NT2/D1 (cell line): ENCODE results near the gene SLC6A11.

ENCODE experiments used
- DNase-seq: peaks from one replicate; pipeline ENCODE4 v3.0.0-alpha.2; 2011; ENCODE audit warnings: low read depth, low spot score
- H3K27me3 ChIP-seq: 2 replicates; pipeline ENCODE4 v1.6.0; 2011; ENCODE audit warnings: mild to moderate bottlenecking; ENCODE audit not compliant: insufficient read length, insufficient read depth
- H3K36me3 ChIP-seq: 2 replicates; pipeline ENCODE4 v1.6.1; 2011; ENCODE audit warnings: mild to moderate bottlenecking, low read length, mixed read lengths; ENCODE audit not compliant: insufficient read depth, insufficient read length
- H3K4me1 ChIP-seq: 2 replicates; pipeline ENCODE4 v1.5.1; 2011; ENCODE audit not compliant: insufficient read depth, insufficient read length
- H3K4me3 ChIP-seq: 2 replicates; pipeline ENCODE4 v1.5.1; 2011; ENCODE audit warnings: low read depth; ENCODE audit not compliant: insufficient read length
- H3K9ac ChIP-seq: 2 replicates; pipeline ENCODE4 v1.6.0; 2011; ENCODE audit warnings: low read depth; ENCODE audit not compliant: insufficient read length
- H3K9me3 ChIP-seq: 2 replicates; pipeline ENCODE4 v1.5.1; 2011; ENCODE audit warnings: mild to moderate bottlenecking, low read length; ENCODE audit not compliant: insufficient read depth
- SUZ12 ChIP-seq: IDR thresholded peaks from 2 replicates; pipeline ENCODE4 v1.6.1; 2011; ENCODE audit not compliant: insufficient read length, insufficient read depth; ENCODE audit errors: extremely low read depth
- YY1 ChIP-seq: IDR thresholded peaks from 2 replicates; pipeline ENCODE4 v1.6.1; 2011; ENCODE audit not compliant: insufficient read length, insufficient read depth
- ZNF274 ChIP-seq: IDR thresholded peaks from 2 replicates; pipeline ENCODE4 v1.6.1; 2011; ENCODE audit warnings: mild to moderate bottlenecking, low read depth, low read length

The SLC6A11 gene

DNA sequence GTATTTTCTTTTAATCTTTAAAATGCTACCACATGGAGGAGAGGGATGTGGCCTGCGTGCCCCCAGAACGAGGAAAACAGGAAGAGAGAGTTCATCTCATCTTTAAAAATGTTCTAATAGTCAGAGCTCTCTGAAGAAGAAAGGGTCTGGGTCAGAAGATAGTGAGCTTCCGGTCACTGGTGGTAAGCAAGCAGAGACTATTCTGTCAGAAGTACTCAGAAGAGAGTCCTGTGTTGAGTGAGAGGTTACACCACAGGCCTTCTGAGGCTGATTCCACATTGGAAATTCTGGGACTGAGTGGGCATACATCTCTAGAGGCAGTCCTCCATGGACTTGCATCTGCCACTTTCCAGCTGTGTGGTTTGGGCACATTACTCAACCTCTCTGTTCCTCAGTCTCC, 94.3 kb downstream of the SLC6A11 start:
- TF ChIP-seq ZNF274, result no peak
- no peak for TF ChIP-seq SUZ12
- TF ChIP-seq YY1, result no peak
- no peaks in the 10 kb centered on the region for H3K27me3 ChIP-seq
- H3K4me1 ChIP-seq, result peaks cover 5% of the 10 kb centered on the region
- DNase-seq, result no peak
- H3K9me3 ChIP-seq, result peaks cover 29% of the 10 kb centered on the region
- H3K36me3 ChIP-seq, result no peaks in the 10 kb centered on the region
- H3K4me3 ChIP-seq, result no peak overlapping the region
- H3K9ac ChIP-seq, result no peak overlapping the region

DNA sequence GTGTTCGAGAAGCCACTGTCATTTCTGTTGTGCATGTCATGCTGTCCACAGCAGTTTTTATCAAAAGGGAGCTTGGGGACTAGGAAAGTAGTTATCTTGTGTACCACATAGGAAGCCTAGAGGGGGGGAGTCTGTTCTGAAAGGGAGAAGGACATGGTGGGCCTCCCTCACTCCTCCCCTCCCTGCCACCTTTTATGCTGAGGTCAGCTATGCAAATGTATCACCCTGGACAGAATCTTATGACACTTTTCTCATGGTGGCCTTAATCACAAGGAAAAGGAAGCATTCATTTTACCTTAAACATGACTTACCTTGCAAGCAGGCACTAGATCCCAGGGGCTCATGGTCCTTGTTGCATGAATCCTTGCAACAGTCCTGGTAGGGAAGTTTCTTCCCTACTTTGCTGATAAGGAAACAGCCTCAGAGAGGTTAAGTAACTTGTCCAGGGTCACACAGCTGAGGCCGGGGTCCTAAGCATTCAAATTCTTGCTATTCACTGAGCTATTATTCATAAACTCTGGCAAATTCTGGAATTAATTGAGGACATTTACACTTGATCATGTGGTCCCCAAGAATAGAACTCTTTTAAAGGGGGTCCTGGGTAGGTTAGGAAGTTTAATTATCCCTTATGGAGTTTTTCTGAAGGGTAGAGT, 95.4 kb downstream of the SLC6A11 start:
- Histone ChIP-seq H3K27me3 (no peaks in the 10 kb centered on the region), H3K36me3 (no peaks in the 10 kb centered on the region), H3K4me1 (peaks cover 5% of the 10 kb centered on the region), H3K9me3 (peaks cover 20% of the 10 kb centered on the region), H3K4me3 (no peak overlapping the region), H3K9ac (no peak overlapping the region)
- DNase-seq, result no peak
- no peak for TF ChIP-seq SUZ12
- no peak for TF ChIP-seq ZNF274
- no peak for TF ChIP-seq YY1

DNA sequence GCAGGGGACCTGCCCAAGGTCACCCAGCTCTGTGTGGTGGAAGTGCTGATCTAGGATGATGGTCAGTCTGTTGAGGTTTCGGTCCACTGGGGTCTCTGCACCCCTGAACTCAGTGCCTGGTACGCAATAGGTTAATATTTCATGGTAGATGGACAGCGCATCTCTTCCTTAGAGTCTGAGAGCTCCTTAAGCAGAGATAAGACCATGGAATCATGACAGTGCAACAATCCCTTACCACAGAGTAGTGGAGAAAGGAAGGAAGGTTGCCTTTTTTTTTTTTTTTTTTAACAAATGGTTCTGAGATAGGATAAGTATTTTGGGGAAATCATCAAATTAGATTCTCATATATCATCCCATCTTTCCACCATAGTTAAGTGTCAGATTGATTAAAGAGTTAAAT, 96.8 kb downstream of the SLC6A11 start:
- no peak for DNase-seq
- H3K9me3 ChIP-seq, result peaks cover 7% of the 10 kb centered on the region
- H3K27me3 ChIP-seq, result no peaks in the 10 kb centered on the region
- no peak overlapping the region for H3K9ac ChIP-seq
- H3K36me3 ChIP-seq, result no peaks in the 10 kb centered on the region
- H3K4me1 ChIP-seq, result peaks cover 7% of the 10 kb centered on the region
- H3K4me3 ChIP-seq, result no peak overlapping the region
- no peak for TF ChIP-seq ZNF274
- no peak for TF ChIP-seq YY1
- TF ChIP-seq SUZ12, result no peak

DNA sequence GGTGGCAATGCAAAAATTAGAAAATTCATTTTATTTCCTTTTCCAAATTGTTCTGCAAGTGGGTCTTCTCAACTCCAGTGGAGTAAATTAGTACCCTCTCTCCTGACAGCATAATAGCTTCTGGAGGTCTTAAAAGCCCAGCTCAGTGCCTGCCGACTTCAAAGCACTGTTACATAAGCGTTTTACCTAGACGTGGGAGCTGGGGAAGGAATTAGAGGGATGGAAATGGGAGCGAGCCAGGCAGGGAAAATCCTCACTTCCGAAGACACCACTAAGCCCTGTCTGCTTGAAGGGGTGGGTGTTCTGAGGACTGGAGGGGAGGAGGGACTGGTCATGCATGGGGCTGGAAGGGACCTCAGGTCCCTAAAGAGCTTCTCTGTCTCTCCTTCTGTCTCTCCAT, 99.3 kb downstream of the SLC6A11 start:
- TF ChIP-seq SUZ12, result no peak
- no peak for TF ChIP-seq YY1
- no peak for TF ChIP-seq ZNF274
- H3K9me3 ChIP-seq, result no peaks in the 10 kb centered on the region
- no peaks in the 10 kb centered on the region for H3K27me3 ChIP-seq
- H3K4me3 ChIP-seq, result no peak overlapping the region
- DNase-seq, result no peak
- peaks cover 7% of the 10 kb centered on the region for H3K4me1 ChIP-seq
- no peak overlapping the region for H3K9ac ChIP-seq
- H3K36me3 ChIP-seq, result no peaks in the 10 kb centered on the region

DNA sequence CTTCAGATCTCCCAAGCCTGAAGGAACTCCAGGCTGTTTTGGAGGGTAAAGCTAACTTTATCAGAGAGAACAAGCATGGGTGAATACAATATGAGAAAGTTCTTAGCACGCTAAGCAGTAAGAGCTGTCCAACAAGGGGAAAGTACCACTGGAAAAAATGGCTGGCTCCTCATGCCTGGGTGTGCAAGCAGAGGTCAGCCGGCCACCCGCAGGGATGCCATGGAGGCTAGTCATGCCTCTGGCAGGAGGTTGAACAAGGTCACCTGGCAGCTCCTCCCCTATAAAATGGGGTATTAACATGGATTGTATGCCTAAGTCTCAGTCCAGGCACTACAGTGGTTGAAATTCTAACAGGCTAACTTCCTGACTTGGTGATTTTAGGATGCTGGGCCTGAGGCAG, 101.1 kb downstream of the SLC6A11 start:
- peaks cover 5% of the 10 kb centered on the region for H3K4me1 ChIP-seq
- no peak overlapping the region for H3K9ac ChIP-seq
- TF ChIP-seq YY1 (no peak), ZNF274 (no peak), SUZ12 (no peak)
- H3K36me3 ChIP-seq, result no peaks in the 10 kb centered on the region
- H3K27me3 ChIP-seq, result no peaks in the 10 kb centered on the region
- no peaks in the 10 kb centered on the region for H3K9me3 ChIP-seq
- no peak for DNase-seq
- H3K4me3 ChIP-seq, result no peak overlapping the region

DNA sequence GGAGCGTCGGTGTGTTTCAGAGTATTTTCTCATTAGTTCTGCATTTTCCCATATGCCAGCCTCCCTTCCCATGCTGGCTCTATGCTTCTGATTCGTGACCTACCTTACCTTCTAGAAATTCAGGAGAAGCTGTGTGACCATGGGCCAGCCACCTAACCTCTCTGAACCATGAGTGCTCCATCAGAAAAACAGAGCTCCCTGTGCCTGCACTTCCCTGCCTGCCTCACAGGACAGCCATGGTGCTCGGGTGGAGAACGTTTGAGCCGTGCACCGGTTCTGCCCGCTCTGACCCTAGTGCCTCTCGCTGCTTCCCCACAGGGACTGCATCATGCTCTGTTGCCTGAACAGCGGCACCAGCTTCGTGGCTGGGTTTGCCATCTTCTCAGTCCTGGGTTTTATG, 102.0 kb downstream of the SLC6A11 start:
- Histone ChIP-seq H3K9me3 (no peaks in the 10 kb centered on the region), H3K4me3 (no peak overlapping the region), H3K27me3 (no peaks in the 10 kb centered on the region), H3K9ac (no peak overlapping the region), H3K36me3 (no peaks in the 10 kb centered on the region), H3K4me1 (peaks cover 5% of the 10 kb centered on the region)
- TF ChIP-seq YY1 (no peak), SUZ12 (no peak), ZNF274 (no peak)
- no peak for DNase-seq

DNA sequence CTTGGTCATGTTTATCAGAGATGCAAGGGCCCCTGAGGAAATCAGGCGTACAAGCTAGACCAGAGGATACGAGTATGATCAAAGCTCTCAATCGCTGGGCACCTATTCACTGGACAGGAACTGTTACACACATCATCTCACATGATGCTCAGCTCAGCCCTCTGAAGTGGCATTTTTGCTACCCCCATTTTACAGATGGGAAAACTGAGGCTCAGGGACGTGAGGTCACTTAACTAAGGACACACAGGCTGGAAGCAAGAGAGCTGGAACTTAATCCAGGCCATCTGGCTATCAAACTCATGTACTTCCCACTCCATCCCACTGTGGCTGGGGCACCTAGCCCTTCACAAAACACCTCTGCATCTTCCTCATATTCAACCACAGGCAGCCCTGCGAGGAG, 103.6 kb downstream of the SLC6A11 start:
- Histone ChIP-seq H3K4me1 (peaks cover 5% of the 10 kb centered on the region), H3K36me3 (no peaks in the 10 kb centered on the region), H3K4me3 (no peak overlapping the region), H3K9me3 (no peaks in the 10 kb centered on the region), H3K9ac (no peak overlapping the region), H3K27me3 (no peaks in the 10 kb centered on the region)
- no peak for DNase-seq
- TF ChIP-seq SUZ12 (no peak), ZNF274 (no peak), YY1 (no peak)
